IPS DF 4.7 (cell line): Measurements from ENCODE around the gene AKAP12.

Source experiments
- DNase-seq: peaks from one replicate; pipeline ENCODE4 v3.0.0-alpha.2; 2013; ENCODE audit warnings: low spot score; ENCODE audit errors: extremely low read depth

AKAP12 gene

DNA sequence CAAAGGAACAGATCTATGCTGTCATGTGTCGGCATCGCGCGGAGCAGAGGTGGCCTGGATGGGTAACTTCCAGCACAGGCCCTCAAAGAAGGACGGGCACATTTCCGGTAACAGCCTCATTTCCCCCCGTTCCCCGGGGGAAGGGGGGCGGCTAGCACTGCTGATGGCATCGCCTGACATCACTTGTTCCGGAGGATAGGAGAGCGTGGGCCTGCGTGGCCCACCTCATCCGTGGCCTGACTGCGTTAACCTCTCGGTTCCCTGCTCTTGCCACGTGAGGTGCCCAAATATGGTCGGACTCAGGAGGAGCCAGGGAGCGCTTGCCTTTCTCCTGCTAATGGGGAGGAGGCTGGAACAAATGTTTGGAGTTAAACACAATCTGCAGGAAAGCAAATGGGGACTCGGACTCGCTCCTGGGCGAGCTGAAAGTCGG is at the start of gene AKAP12:
Gene AKAP12, plus strand, starts transcription at position 365 of the 433 bp plus-strand sequence. CDS start 596 bp downstream, outside the sequence.
- DNase-seq, result no peak

DNA sequence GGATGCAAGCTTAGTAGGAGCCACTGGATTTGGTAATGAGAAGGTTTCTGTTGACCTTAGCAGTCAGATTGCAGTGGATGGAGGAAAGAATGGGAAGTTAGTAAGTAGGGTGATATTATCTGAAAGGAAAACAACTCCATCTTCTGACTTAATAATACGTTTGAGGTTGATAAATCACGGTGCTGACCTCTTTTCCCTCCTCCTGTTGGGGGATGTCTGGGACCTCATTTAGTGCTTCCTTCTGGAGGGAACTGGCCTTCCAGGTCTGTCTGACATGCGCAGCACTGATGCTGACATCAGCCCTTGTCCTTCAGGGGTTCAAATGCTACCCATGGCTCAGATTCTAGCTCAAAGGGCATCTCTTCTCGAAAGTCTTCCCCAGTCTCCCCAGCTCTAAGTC is 48.2 kb upstream of the AKAP12 start:
- DNase-seq, result no peak

DNA sequence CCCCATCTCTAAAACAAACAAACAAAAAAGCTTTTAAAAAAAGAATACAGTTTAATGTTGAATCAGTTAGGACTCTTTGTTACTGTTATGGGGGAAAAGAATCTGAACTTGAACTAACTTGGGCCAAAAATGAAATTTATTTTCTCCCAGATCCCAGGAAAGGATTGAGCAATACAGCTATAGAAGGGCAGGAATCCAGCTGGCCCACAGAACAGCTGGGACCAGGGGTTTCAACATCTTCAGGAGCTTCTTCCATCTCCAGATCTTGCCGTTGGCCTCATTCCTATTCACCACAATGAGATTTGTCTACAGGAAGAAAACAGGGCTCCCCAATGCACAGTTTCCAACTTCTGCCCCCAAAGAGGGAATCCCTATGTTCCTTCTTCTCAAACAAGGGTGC is 43.2 kb upstream of the AKAP12 start:
- DNase-seq, result no peak

DNA sequence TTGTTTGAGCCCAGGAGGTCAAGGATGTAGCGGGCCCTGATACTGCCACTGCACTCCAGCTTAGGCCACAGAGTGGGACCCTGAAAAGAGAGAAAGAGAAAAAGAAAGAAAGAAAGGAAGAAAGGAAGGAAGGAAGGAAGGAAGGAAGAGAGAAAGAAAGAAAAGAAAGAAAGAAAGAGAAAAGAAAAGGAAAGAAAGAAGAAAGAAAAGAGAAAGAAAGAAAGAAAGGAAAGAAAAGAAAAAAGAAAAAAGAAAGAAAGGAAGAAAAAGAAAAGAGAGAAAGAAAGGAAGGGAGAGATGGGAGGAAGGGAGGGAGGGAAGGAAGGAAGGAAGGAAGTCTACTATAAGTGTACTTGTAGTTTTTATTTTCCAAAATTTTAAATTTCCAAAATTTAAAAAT is 42.2 kb upstream of the AKAP12 start:
- no peak for DNase-seq

DNA sequence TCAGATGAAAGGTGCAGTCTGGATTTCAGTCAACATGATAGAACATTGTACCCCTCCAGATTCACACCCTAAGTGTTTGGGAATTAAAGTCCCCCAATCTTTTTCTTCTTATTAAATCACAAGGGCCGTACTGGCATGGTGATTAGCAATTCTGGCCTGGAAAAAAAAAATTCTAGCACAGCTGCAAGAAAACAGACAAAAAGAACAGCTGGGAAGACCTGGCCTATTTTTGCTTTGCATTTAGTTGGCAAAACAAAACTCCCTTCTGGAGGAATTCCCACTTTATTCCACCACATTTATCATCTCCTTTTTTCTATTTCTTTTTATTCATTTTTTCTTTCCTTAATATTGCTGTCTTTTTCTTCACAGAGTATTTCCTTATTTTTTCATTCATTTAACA is 39.8 kb upstream of the AKAP12 start:
- DNase-seq, result no peak

DNA sequence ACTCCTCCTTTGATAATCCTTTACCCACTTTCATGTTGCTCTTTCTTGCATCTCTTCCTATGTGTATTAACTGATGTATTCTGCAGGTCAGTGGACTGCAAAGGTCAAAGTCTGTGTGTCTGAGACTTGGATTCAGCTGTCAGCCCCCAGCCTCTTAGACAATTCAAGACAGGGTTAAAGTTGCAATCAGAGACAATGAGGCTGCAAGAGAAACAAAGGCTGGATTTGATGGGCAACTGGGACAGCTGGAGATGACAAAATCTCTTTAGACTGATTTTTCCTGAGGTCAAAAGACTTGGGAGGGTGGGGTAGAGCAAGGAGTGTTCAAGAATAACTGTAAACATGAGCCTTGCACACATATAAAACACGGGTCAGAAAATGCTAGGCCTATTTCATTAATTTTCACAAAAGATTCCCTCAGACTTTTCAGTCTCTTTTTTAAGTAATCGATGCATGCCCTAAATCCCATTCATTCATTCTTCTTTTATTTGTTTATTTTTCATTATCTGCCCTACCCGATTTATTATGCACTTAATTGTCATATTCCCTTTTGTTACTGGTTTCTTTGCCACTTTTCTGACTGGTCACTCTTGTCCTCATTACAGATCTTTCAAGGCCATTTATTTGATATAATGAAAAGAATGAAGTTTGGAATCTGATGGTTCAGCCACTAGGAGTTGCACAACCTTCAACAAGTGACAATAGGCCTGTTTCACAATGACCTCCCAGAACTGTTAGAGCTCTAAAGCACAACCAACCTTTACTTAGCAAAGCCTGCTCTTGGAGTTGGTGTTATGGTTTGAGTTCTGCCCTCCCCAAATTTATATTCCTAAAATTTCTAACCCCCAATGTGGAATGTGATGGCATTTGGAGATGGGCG is 33.8 kb upstream of the AKAP12 start:
- no peak for DNase-seq

DNA sequence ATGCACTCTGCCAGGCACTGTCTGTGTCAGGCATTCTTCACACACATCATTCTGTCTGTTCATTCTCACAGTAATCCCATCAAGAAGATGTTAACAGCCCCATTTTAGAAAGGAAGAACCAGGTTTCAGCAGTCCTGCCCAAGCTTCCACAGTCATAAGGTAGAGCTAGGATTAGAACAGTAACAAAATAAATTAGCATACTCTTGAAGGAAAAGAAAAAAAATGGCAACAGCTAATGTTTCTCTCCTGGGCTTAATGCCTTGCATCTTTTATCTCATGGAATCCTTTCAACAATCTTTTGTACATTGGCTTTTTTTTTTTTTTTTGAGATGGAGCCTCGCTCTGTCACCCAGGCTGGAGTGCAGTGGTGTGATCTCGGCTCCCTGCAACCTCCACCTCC is 32.1 kb upstream of the AKAP12 start:
- no peak for DNase-seq

- DNase-seq, result no peak
Measured at GRCh38 chr6:151209071-151209831, 30.5 kb upstream of the AKAP12 start.

GRCh38 chr6:151211075-151211474 is 28.7 kb upstream of the AKAP12 start:
- DNase-seq, result no peak

DNA sequence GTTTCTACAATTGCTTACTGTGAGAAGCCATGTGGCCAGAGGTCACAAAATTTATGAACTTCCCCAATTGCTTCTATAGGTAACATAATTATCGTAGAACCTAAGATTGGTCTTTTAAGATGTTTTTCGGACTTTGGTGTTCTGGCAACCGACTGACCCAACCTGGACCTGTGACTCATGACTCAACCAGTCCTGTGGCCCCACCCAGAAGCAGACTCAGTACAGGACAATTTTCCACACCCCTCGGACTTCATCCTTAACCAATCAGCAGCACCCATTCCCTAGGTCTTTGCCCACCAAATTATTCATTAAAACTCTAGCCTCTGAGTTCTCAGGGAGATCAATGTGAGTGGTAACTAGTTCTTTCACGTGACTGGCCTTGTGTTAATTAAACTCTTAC is 26.4 kb upstream of the AKAP12 start:
- DNase-seq, result no peak

GRCh38 chr6:151215999-151216398 is 23.8 kb upstream of the AKAP12 start:
- DNase-seq, result no peak

DNA sequence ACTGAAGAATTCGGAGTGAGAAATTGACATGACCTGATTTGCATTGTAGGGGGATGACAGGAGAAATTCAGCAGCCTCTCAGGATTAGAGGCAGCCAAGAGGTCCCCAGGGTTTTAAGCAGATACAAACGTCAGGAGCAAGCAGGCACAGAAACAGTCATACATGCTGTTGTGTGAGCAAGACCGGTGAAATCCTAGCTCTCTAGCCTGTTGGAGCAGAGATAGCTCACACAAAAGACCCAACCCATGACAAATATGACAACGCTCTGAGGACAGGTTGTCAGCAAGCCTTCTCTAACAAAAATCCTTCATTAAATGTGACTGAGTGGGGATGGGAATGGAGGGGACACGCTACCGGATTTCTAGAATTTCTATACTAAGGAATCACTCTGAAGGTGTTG is 23.0 kb upstream of the AKAP12 start:
- DNase-seq, result no peak

DNA sequence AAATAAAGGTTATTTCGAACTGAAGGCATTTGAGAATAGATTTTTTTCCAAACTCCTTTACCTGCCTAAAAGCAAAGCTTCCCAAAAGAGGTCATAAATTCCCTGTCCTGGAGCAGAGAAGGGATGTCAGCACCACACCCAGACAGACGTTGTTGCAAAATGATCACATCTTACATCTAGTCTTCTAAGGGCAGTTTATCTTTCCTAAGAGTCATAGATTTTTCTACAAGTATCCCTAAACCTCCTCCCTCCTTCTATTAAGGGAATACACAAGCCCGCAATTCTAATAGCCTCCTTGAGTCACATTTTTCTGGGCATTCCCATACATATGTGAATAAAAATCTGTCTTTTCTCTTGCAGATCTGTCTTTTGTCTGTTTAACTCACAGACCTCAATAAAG is 20.6 kb upstream of the AKAP12 start:
- no peak for DNase-seq

DNA sequence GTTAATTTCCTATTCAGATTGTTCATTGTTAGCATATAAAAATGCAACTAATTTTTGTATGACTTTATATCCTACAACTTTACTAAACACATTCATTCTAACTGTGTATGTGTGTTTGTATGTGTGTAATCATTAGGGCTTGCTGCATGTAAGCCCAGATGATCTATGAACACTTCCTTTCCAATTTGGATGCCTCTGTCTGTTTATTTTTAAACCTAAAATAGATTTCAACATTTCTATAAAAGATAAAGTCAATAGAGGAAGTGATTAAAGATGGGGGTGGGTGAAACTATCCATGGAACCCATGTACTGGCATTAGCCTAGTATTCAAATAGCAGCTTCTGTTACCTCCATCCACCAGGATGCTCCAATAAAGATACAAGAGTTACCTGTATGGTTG is 15.7 kb upstream of the AKAP12 start:
- no peak for DNase-seq

- DNase-seq, result no peak
Measured at GRCh38 chr6:151225919-151226318, 13.8 kb upstream of the AKAP12 start.

DNA sequence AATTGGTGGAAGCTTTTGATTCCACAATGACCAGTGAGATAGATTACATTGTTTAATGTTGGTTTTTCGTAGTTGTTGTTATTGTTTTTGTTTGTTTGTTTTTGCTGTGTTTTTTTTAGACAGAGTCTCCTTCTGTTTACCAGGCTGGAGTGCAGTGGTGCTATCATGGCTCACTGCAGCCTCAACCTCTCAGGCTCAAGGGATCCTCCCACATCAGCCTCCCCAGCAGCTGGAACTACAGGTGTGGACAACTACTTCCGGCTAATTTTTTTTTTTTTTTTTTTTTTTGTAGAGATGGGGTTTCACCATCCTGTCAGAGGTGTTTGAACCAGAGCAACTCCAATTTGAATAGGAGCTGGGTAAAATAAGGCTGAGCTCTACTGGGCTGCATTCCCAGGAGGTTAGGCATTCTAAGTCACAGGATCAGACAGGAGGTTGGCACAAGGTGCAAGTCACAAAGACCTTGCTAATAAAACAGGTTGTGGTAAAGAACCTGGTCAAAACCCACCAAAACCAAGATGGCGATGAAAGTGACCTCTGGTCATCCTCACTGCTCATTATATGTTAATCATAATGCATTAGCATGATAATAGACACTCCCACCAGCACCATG is 10.9 kb upstream of the AKAP12 start:
- DNase-seq, result no peak

DNA sequence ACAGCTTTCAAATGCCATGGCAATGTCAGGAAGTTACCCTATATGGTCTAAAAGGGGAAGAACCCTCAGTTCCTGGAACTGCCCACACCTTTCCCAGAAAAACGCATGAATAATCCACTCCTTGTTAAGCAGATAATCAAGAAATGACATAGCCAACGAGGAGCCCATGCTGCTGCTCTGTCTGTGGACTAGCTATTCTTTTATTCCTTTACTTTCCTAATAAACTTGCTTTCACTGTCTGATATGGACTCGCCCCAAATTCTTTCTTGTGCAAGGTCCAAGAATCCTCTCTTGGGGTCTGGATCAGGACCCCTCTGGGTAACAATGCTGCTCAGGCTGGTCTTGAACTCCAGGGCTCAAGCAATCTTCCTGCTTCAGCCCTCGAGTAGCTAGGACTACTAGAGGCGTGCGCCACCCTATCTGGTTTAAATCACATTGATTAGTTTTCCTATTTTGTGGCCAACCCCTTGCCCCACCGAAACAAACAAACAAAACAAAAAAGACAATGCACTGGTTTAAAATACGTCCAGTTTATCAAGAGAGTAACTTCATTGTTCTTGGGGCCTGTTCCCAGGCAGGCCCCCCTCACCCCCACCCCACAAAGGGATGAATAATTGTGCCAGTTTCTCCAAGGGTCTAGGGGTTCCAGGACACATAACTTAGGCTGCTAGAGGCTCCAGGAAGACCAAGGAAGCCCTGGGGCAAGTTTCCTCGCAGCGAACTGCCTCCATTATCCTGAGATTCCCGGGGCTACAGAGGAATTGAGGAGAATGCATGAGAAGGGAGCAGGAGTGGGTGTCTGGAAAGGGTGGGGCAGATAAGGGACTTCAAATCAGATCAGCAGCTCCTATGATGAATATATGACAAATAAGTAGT is 10.1 kb upstream of the AKAP12 start:
- DNase-seq, result no peak

DNA sequence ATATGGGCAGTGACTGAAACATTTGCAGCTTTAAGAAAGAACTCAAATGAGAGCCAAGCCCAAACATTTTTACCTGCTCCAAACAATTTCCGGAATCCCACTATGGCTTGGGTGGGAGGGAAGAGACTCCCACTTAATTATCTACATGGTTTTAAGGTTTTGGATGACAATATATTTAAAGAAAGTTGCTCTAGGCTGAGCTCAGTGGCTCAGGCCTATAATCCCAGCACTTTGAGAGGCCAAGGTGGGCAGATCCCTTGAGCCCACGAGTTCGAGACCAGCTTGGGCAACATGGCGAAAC is 9.5 kb upstream of the AKAP12 start:
- no peak for DNase-seq

DNA sequence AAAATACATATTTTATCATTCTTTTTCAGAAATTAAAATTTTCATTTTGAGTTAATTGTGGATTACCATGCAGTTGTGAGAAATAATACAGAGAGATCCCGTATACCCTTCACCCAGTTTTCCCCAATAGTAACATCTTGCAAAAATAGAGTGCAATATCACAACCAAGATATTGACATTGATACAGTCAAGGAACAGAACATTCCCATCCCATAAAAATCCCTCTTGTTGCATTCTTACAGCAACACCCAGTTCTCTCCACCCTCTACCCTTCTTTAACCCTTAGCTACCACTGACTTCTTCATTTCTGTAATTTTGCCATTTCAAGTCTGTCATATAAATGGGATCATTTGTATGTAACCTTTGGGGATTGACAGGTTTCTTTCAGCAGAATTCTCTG is 6.9 kb upstream of the AKAP12 start:
- no peak for DNase-seq

DNA sequence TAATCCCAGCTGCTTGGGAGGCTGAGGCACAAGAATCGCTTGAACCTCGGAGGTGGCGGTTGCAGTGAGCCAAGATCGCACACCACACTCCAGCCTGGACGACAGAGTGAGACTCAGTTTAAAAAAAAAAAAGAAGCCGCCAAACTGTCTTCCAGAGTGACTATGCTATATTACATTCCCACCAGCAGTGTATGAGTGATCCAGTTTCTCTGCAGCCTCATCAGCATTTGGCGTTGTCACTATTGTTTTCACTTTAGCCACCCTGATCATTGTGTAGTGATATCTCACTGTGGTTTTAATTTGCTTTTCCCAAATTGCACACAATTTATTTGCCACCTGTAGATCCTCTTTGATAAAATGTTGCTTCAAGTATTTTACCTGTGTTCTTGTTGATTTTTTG is 6.0 kb upstream of the AKAP12 start:
- no peak for DNase-seq

DNA sequence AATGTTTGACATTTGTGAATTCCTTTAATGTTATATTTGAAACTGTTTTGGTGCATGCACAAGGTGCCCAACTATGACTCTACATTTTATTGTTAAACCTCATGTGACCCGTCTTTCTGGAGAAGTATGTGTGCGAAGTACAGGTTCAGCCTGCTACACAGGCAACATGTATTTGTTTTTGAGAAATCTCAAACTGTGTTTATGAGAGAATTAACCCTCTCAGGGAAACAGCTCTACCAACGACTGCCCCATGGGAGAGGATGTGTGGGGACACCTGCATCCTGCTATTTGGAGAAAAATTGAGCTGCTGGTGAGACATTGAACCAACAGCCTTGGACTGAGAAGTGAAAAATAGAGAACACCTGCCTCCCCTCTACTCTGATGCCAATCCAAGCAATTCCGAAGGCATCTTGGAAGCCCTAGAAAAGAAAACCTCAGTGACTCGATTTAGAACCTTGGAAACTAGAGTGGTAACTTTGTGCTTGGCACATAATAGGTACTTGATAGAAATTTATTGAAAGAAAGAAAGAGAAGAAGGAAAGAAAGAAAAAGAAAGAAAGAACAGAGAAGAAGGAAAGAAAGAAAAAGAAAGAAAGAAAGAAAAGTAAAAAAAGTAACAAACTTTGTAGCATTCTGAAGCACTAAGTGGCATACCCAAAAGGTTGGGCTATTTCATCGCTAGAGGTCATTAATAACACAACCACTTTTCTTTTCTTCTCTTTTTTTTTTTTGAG is 2.9 kb upstream of the AKAP12 start:
- no peak for DNase-seq
